IPS-20b (cell line): Measurements from ENCODE around the gene EHD4.

Experiments
- H3K27ac ChIP-seq: one replicate; pipeline ENCODE4 v1.5.1; 2013; ENCODE audit warnings: low read length
- H3K27me3 ChIP-seq: 2 replicates; pipeline ENCODE4 v1.6.1; 2013; ENCODE audit warnings: mild to moderate bottlenecking, low read length, inconsistent platforms; ENCODE audit not compliant: insufficient read depth
- H3K36me3 ChIP-seq: 2 replicates; pipeline ENCODE4 v1.6.1; 2013; ENCODE audit warnings: low read depth, mild to moderate bottlenecking, inconsistent platforms, low read length, moderate library complexity; ENCODE audit not compliant: insufficient read depth
- H3K4me1 ChIP-seq: 2 replicates; pipeline ENCODE4 v1.6.1; 2013; ENCODE audit warnings: mild to moderate bottlenecking, control low read depth, inconsistent platforms, low read length, moderate library complexity; ENCODE audit not compliant: insufficient read depth
- H3K4me3 ChIP-seq: 2 replicates; pipeline ENCODE4 v1.5.1; 2013; ENCODE audit warnings: mild to moderate bottlenecking, low read length, inconsistent platforms
- H3K9ac ChIP-seq: 2 replicates; pipeline ENCODE4 v1.6.1; 2013; ENCODE audit warnings: low read depth, mild to moderate bottlenecking, inconsistent platforms, low read length, moderate library complexity
- H3K9me3 ChIP-seq: 2 replicates; pipeline ENCODE4 v1.6.1; 2013; ENCODE audit warnings: mild to moderate bottlenecking, low read depth, low read length, inconsistent platforms; ENCODE audit not compliant: insufficient read depth

The EHD4 gene

GRCh38 chr15:41928637-41929620 is 43.4 kb downstream of the EHD4 start:
- Histone ChIP-seq H3K4me1 (peaks cover 8% of the 10 kb centered on the region; the same call in 1 of the 2 replicates), H3K9me3 (no peaks in the 10 kb centered on the region), H3K9ac (no peak overlapping the region), H3K36me3 (peaks cover 19% of the 10 kb centered on the region; the same call in 1 of the 2 replicates), H3K4me3 (no peak overlapping the region), H3K27ac (no peak overlapping the region), H3K27me3 (no peaks in the 10 kb centered on the region)

DNA sequence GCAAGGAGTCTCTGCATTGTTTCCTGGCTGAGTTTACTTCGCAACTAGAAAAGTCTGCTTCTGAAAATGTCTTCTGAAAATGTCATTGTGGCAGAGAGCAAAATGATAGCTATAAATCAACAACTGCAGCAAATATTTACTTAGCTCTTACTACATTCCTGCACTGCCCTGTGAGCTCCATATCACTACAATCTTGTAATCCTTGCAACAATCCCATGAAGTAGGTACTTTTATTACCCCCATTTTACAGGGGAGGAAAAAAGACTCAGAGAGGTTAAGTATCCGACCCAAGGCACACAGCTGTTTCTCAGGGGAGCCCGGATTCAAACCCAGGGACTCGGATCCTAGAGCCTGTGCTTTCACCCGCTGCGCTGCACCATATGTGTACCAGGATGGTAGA is 44.3 kb downstream of the EHD4 start:
- H3K4me1 ChIP-seq, result peaks cover 4% of the 10 kb centered on the region; the same call in 1 of the 2 replicates
- H3K4me3 ChIP-seq, result no peak overlapping the region
- H3K27ac ChIP-seq, result no peak overlapping the region
- H3K36me3 ChIP-seq, result peaks cover 22% of the 10 kb centered on the region; the same call in 1 of the 2 replicates
- H3K9ac ChIP-seq, result no peak overlapping the region
- no peaks in the 10 kb centered on the region for H3K27me3 ChIP-seq
- no peaks in the 10 kb centered on the region for H3K9me3 ChIP-seq

- Histone ChIP-seq H3K36me3 (peaks cover 22% of the 10 kb centered on the region; the same call in 1 of the 2 replicates), H3K27me3 (no peaks in the 10 kb centered on the region), H3K9me3 (no peaks in the 10 kb centered on the region), H3K4me1 (0 out of 2 replicates have a peak, but pooled peaks cover 3% of the 10 kb centered on the region), H3K9ac (no peak overlapping the region), H3K4me3 (no peak overlapping the region), H3K27ac (no peak overlapping the region)
These were observed 44.8 kb downstream of the EHD4 start for GRCh38 chr15:41927536-41927935.

GRCh38 chr15:41926185-41927056 is 45.9 kb downstream of the EHD4 start:
- Histone ChIP-seq H3K4me1 (0 out of 2 replicates have a peak, but pooled peaks cover 3% of the 10 kb centered on the region), H3K4me3 (no peak overlapping the region), H3K27ac (no peak overlapping the region), H3K9ac (no peak overlapping the region), H3K9me3 (no peaks in the 10 kb centered on the region), H3K27me3 (no peaks in the 10 kb centered on the region), H3K36me3 (peaks cover 16% of the 10 kb centered on the region; the same call in 1 of the 2 replicates)

- H3K27ac ChIP-seq, result no peak overlapping the region
- H3K4me1 ChIP-seq, result 0 out of 2 replicates have a peak, but pooled peaks cover 3% of the 10 kb centered on the region
- no peaks in the 10 kb centered on the region for H3K9me3 ChIP-seq
- H3K4me3 ChIP-seq, result no peak overlapping the region
- no peaks in the 10 kb centered on the region for H3K27me3 ChIP-seq
- no peak overlapping the region for H3K9ac ChIP-seq
- peaks cover 16% of the 10 kb centered on the region; the same call in 1 of the 2 replicates for H3K36me3 ChIP-seq
These were observed 47.2 kb downstream of the EHD4 start for GRCh38 chr15:41925086-41925608.

- Histone ChIP-seq H3K4me3 (no peak overlapping the region), H3K36me3 (peaks cover 28% of the 10 kb centered on the region), H3K9me3 (no peaks in the 10 kb centered on the region), H3K27ac (no peak overlapping the region), H3K27me3 (no peaks in the 10 kb centered on the region), H3K4me1 (0 out of 2 replicates have a peak, but pooled peaks cover 3% of the 10 kb centered on the region), H3K9ac (no peak overlapping the region)
These were observed 48.9 kb downstream of the EHD4 start for GRCh38 chr15:41923401-41923997.

DNA sequence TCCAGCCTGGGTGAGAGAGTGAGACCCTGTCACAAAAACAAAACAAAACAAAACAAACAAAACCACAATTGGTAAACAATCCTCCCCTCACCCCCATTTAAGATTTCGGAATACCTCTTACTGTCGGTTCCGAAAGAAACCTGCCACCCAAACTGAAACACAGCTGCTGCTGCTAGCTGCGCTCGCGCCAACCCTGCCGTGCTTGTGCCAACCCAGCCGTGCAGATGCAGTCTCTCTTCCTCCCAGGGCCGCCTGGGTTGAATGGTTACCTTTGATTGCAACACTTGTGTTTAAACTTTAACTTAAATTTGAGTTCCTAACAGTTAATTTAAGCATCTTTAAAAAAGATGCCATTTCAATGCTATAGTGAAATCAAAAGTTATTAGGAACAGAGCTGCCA is 50.0 kb downstream of the EHD4 start:
- H3K4me3 ChIP-seq, result no peak overlapping the region
- no peaks in the 10 kb centered on the region for H3K27me3 ChIP-seq
- H3K4me1 ChIP-seq, result 0 out of 2 replicates have a peak, but pooled peaks cover 3% of the 10 kb centered on the region
- peaks cover 39% of the 10 kb centered on the region for H3K36me3 ChIP-seq
- H3K9ac ChIP-seq, result no peak overlapping the region
- no peak overlapping the region for H3K27ac ChIP-seq
- H3K9me3 ChIP-seq, result no peaks in the 10 kb centered on the region

GRCh38 chr15:41921639-41922038 is 50.7 kb downstream of the EHD4 start:
- Histone ChIP-seq H3K9me3 (no peaks in the 10 kb centered on the region), H3K4me3 (no peak overlapping the region), H3K27ac (no peak overlapping the region), H3K36me3 (peaks cover 42% of the 10 kb centered on the region), H3K9ac (no peak overlapping the region), H3K4me1 (no peaks in the 10 kb centered on the region), H3K27me3 (no peaks in the 10 kb centered on the region)

GRCh38 chr15:41921167-41921566 is 51.2 kb downstream of the EHD4 start:
- Histone ChIP-seq H3K27ac (no peak overlapping the region), H3K9me3 (no peaks in the 10 kb centered on the region)

DNA sequence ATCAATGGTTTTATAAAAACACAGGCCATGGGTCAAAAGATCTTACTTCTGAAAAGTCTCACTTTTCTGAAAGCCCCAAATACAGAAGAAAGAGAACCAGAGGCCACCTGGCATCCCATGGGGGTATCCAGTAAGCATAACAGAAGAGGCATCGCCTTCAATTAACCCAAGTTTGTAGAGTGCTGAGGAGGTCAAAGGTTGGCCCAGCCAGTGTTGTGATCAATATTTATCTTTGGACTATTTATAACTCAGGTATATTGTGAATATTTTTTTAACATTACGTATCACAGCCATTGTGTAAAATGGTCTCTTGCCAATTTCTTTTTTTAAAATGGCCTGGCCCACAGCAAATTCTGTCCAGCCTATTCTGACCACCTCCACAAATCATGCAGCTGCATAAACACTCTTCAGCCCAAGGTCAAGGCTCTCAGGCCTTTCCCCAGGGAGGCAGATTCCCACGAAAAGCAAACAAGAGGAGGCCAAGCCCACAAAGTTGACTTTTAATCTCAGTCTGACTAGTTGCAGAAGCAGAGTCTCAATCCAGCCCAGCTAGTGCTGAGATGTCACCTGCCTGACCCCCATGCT is 52.3 kb downstream of the EHD4 start:
- no peak overlapping the region for H3K27ac ChIP-seq
- H3K27me3 ChIP-seq, result no peaks in the 10 kb centered on the region
- no peaks in the 10 kb centered on the region for H3K9me3 ChIP-seq
- H3K4me3 ChIP-seq, result no peak overlapping the region
- no peak overlapping the region for H3K9ac ChIP-seq
- no peaks in the 10 kb centered on the region for H3K4me1 ChIP-seq
- peaks cover 52% of the 10 kb centered on the region for H3K36me3 ChIP-seq

More at GRCh38 chr15:41921167-41921566, 51.2 kb downstream of the EHD4 start:
- H3K4me3 ChIP-seq, result no peak overlapping the region
- no peak overlapping the region for H3K9ac ChIP-seq
- no peaks in the 10 kb centered on the region for H3K27me3 ChIP-seq
- H3K36me3 ChIP-seq, result peaks cover 47% of the 10 kb centered on the region
- no peaks in the 10 kb centered on the region for H3K4me1 ChIP-seq
